DND-41 (cell line): ENCODE results near the gene DRD3.

Experiments
- EZH2 ChIP-seq: IDR thresholded peaks from 3 replicates; pipeline ENCODE4 v1.6.1; 2012; ENCODE audit warnings: borderline replicate concordance, low read depth, mild to moderate bottlenecking, moderate library complexity, low read length, inconsistent platforms; ENCODE audit not compliant: severe bottlenecking
- TF ChIP-seq, protein P1 (sequence below): IDR thresholded peaks from 2 replicates; pipeline ENCODE4 v1.5.1; 2012; ENCODE audit warnings: borderline replicate concordance, low read length, moderate library complexity, mild to moderate bottlenecking; ENCODE audit not compliant: poor library complexity, severe bottlenecking; ENCODE audit errors: extremely low read depth

DNA sequence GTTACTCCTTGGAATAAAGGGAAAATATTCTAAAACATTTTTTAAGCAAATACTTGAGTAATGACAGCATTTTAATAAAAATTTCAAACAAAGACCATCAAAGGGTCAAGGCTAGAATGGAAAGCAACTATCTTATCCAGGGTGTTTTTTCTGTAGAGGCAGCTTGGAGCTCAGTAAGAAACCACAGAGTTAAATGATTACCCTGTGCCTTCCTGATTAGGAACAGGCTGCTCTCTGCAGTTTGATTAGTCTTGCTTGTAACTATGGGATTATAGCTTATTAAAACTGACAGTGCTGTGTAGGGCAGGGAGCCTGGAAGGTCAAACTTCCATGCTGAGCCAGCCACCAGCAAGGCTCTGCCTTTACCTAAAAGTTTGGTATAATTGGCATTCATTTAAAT, 89.2 kb downstream of the DRD3 start:
- TF ChIP-seq, protein P1, sequence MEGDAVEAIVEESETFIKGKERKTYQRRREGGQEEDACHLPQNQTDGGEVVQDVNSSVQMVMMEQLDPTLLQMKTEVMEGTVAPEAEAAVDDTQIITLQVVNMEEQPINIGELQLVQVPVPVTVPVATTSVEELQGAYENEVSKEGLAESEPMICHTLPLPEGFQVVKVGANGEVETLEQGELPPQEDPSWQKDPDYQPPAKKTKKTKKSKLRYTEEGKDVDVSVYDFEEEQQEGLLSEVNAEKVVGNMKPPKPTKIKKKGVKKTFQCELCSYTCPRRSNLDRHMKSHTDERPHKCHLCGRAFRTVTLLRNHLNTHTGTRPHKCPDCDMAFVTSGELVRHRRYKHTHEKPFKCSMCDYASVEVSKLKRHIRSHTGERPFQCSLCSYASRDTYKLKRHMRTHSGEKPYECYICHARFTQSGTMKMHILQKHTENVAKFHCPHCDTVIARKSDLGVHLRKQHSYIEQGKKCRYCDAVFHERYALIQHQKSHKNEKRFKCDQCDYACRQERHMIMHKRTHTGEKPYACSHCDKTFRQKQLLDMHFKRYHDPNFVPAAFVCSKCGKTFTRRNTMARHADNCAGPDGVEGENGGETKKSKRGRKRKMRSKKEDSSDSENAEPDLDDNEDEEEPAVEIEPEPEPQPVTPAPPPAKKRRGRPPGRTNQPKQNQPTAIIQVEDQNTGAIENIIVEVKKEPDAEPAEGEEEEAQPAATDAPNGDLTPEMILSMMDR = no peak
- no peak for TF ChIP-seq EZH2
